Measurements from ENCODE around the gene KMO. TPM values are rescaled to one million over a fixed set of nuclear protein-coding genes. Genes with fewer than 3 reads are reported as not detected.

The KMO gene
- total and polyA plus RNA-seq, 2 of the 13 experiments (the other 11 are each of a cell fraction or from before 2014, with no cell fraction given), result 0.01 TPM; not detected in 1

GRCh38 chr1:241640867-241641622, 108.9 kb downstream of the KMO start (continued):
- TF ChIP-seq ZNF407 (CRISPR knock-in tag; IDR thresholded peaks at IDR 0.05; ENCODE audit: not compliant biosample characterization) (no peak), ZBTB7B (CRISPR knock-in tag; IDR thresholded peaks at IDR 0.05) (0 out of 2 replicates have a peak, but pooled peaks have one; percentile 11), CEBPB (IDR thresholded peaks at IDR 0.05; ENCODE audit: borderline replicate concordance, low read depth, low read length) (peak; percentile 88), YEATS4 (CRISPR knock-in tag; IDR thresholded peaks at IDR 0.05; ENCODE audit: borderline replicate concordance) (no peak), SP5 (CRISPR knock-in tag; IDR thresholded peaks at IDR 0.05; ENCODE audit: borderline replicate concordance, low read depth) (no peak), ZNF432 (CRISPR knock-in tag; IDR thresholded peaks at IDR 0.05; ENCODE audit: borderline replicate concordance) (no peak), RORA (CRISPR knock-in tag; IDR thresholded peaks at IDR 0.05) (no peak), SMC3 (IDR thresholded peaks at IDR 0.05; ENCODE audit: low read length) (peak; percentile 11; the same call in 1 of the 2 replicates), KDM2A (CRISPR knock-in tag; IDR thresholded peaks at IDR 0.05; ENCODE audit: borderline replicate concordance, low read depth) (0 out of 2 replicates have a peak, but pooled peaks have one; percentile 37), THYN1 (CRISPR knock-in tag; IDR thresholded peaks at IDR 0.05; ENCODE audit: borderline replicate concordance, low read depth) (no peak), ZNF782 (CRISPR knock-in tag; IDR thresholded peaks at IDR 0.05; ENCODE audit: borderline replicate concordance) (no peak), AKNA (CRISPR knock-in tag; IDR thresholded peaks at IDR 0.05; ENCODE audit: borderline replicate concordance) (no peak), SAP130 (CRISPR knock-in tag; IDR thresholded peaks at IDR 0.05; ENCODE audit: low read depth) (peak; percentile 18; the same call in 1 of the 2 replicates), DNMT1 (CRISPR knock-in tag; IDR thresholded peaks at IDR 0.05) (no peak)

Measured in HepG2 (cell line).